ENCODE measurements around the gene GPR31.
"Not testable (repeated sequence)": the region's sequence is repeated elsewhere in the genome, so short reads cannot be mapped to it uniquely, and the experiment has no call there.

Gene GPR31, protein sequence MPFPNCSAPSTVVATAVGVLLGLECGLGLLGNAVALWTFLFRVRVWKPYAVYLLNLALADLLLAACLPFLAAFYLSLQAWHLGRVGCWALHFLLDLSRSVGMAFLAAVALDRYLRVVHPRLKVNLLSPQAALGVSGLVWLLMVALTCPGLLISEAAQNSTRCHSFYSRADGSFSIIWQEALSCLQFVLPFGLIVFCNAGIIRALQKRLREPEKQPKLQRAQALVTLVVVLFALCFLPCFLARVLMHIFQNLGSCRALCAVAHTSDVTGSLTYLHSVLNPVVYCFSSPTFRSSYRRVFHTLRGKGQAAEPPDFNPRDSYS

DNA sequence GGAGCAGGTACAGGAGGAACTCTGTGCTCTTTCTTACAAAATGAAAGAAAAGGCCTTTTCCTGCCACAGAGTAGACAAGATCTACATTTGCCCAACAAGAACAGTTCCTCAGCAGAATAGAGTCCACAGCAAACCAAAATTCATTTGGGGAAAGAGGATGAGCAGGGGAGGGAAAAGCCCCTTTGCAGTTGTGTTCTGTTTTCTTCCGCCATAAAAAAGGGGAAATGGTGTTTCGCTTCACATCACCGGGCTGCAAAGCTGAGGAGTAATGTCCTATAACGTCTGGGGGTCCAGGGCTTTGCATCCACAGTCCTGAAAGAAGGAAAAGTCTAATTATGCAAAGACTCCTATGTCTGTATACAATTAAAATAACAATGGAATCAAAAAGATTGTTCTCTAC, at the start of gene GPR31:
Gene GPR31, minus strand, starts transcription at position 118 of the 400 bp plus-strand sequence. CDS start 149 bp downstream, outside the sequence.
- Histone ChIP-seq H3K27me3 (ENCODE audit: control insufficient read depth in 2 of 2, insufficient read depth in 2 of 2, low read length in 2 of 2) (no peaks in the 10 kb centered on the region), H3K9ac (ENCODE audit: low read depth in 1 of 2, low read length in 2 of 2) (no peak within 1 kb of the TSS), H3K4me3 (ENCODE audit: low read length in 2 of 2) (no peak within 1 kb of the TSS), H3K27ac (ENCODE audit: low read depth in 2 of 2, low read length in 2 of 2) (no peak within 1 kb of the TSS), H3K36me3 (ENCODE audit: control insufficient read depth in 2 of 2, insufficient read depth in 2 of 2, low read length in 2 of 2) (no peaks in the 10 kb centered on the region), H3K9me3 (ENCODE audit: control insufficient read depth in 2 of 2, low read length in 2 of 2) (no peaks in the 10 kb centered on the region), H3K4me1 (ENCODE audit: control insufficient read depth in 2 of 2, insufficient read depth in 2 of 2, low read length in 2 of 2) (no peaks in the 10 kb centered on the region)

DNA sequence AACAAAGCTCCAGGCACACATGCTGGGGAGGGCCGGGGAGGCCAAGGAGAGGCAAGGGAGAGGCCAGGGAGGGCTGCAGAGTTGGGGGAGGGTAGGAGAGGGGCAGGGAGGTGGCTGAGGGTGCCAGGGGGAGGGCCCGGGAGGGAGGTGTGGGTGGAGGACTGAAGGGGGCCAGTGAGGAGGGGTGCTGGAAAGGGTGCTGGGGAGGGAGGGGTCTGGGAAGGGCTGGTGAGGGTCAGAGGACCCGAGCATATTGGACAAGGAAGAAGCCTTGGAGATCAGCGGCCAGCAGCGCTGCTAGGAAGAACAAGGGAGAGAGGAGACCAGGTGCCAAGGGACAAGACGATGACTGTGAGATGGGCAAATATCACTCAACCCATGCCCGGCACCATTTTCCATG, 49.7 kb upstream of the GPR31 start:
- Histone ChIP-seq H3K27me3 (ENCODE audit: control insufficient read depth in 2 of 2, insufficient read depth in 2 of 2, low read length in 2 of 2) (no peaks in the 10 kb centered on the region), H3K4me1 (ENCODE audit: control insufficient read depth in 2 of 2, insufficient read depth in 2 of 2, low read length in 2 of 2) (no peaks in the 10 kb centered on the region), H3K36me3 (ENCODE audit: control insufficient read depth in 2 of 2, insufficient read depth in 2 of 2, low read length in 2 of 2) (no peaks in the 10 kb centered on the region), H3K4me3 (ENCODE audit: low read length in 2 of 2) (no peak overlapping the region), H3K27ac (ENCODE audit: low read depth in 2 of 2, low read length in 2 of 2) (no peak overlapping the region), H3K9me3 (ENCODE audit: control insufficient read depth in 2 of 2, low read length in 2 of 2) (no peaks in the 10 kb centered on the region), H3K9ac (ENCODE audit: low read depth in 1 of 2, low read length in 2 of 2) (no peak overlapping the region)

DNA sequence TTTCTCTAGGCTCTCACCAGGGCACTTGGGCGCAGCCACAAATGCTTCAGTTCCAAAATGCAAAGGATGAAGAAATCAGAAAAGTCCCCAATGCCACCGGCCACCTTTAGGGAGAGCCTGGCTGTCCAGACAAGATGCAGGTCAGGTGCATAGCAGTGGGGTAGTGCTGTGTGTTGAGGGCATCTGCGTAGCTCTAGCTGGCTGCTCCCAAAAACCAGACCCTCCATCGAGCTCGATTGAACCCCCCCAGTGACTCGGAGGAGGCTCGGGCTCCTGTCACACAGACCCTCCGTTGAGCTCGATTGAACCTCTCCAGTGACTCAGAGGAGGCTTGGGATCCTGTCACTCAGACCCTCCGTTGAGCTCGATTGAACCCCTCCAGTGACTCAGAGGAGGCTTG, 47.5 kb upstream of the GPR31 start:
- H3K27me3 ChIP-seq (ENCODE audit: control insufficient read depth in 2 of 2, insufficient read depth in 2 of 2, low read length in 2 of 2); H3K4me3 ChIP-seq (ENCODE audit: low read length in 2 of 2); H3K4me1 ChIP-seq (ENCODE audit: control insufficient read depth in 2 of 2, insufficient read depth in 2 of 2, low read length in 2 of 2); H3K9me3 ChIP-seq (ENCODE audit: control insufficient read depth in 2 of 2, low read length in 2 of 2); H3K9ac ChIP-seq (ENCODE audit: low read depth in 1 of 2, low read length in 2 of 2); H3K27ac ChIP-seq (ENCODE audit: low read depth in 2 of 2, low read length in 2 of 2); H3K36me3 ChIP-seq (ENCODE audit: control insufficient read depth in 2 of 2, insufficient read depth in 2 of 2, low read length in 2 of 2): not testable (repeated sequence)

DNA sequence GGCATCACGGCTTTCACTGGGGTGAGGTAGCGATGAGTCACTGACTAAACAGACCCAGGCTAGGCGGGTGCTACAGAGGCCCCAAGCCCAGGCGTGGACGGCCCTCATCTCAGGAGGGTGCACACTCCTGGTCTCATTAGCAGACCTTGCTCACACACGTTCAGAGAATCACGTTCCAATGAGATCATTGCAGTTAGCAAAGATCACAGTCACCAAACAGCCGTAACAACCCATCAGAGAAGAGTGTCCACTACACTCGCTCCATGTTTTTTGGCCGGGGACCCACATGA, 46.2 kb upstream of the GPR31 start:
- not testable (repeated sequence) for H3K36me3 ChIP-seq (ENCODE audit: control insufficient read depth in 2 of 2, insufficient read depth in 2 of 2, low read length in 2 of 2); H3K27me3 ChIP-seq (ENCODE audit: control insufficient read depth in 2 of 2, insufficient read depth in 2 of 2, low read length in 2 of 2); H3K4me3 ChIP-seq (ENCODE audit: low read length in 2 of 2); H3K27ac ChIP-seq (ENCODE audit: low read depth in 2 of 2, low read length in 2 of 2); H3K9me3 ChIP-seq (ENCODE audit: control insufficient read depth in 2 of 2, low read length in 2 of 2); H3K4me1 ChIP-seq (ENCODE audit: control insufficient read depth in 2 of 2, insufficient read depth in 2 of 2, low read length in 2 of 2); H3K9ac ChIP-seq (ENCODE audit: low read depth in 1 of 2, low read length in 2 of 2)

DNA sequence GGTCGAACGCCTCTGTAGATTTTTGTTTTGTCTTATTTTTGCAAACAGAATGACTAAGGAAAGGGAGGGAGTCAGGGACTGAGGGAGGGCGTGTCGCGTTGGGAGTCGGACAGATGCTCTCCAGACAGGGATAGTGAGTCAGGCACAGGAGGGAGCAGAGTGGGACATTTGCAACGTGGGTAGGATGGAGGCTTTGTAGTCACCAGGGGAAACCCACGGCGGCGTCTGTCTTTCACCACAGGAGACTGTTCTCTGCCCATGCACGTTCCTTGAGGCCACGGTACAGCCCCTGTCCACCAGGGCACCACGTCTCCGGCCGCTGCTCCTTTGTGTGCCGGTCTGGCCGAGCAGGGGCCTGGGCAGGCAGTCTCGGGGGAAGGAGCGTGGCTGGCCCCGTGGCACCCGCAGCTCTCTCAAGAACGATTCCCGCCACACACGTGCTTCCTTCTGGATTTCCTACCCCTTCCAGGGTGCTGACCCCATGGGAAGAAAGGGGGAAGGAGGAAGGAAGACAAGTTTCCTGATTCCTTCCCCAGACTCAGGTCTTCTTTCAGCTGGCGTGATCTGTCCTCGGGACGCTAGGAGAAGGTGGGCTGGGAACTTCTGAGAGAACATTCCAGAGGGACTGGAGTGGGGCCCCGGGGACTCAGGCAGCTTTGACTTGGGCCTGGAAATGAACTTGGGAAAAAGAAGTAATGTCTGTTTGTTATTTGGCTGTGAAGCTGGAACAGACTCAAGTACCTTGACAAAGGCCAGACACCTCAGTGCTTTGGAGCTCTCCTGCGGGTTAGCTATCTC, 45.7 kb upstream of the GPR31 start:
- H3K27ac ChIP-seq (ENCODE audit: low read depth in 2 of 2, low read length in 2 of 2); H3K9ac ChIP-seq (ENCODE audit: low read depth in 1 of 2, low read length in 2 of 2); H3K36me3 ChIP-seq (ENCODE audit: control insufficient read depth in 2 of 2, insufficient read depth in 2 of 2, low read length in 2 of 2); H3K4me1 ChIP-seq (ENCODE audit: control insufficient read depth in 2 of 2, insufficient read depth in 2 of 2, low read length in 2 of 2); H3K9me3 ChIP-seq (ENCODE audit: control insufficient read depth in 2 of 2, low read length in 2 of 2); H3K4me3 ChIP-seq (ENCODE audit: low read length in 2 of 2); H3K27me3 ChIP-seq (ENCODE audit: control insufficient read depth in 2 of 2, insufficient read depth in 2 of 2, low read length in 2 of 2): not testable (repeated sequence)

DNA sequence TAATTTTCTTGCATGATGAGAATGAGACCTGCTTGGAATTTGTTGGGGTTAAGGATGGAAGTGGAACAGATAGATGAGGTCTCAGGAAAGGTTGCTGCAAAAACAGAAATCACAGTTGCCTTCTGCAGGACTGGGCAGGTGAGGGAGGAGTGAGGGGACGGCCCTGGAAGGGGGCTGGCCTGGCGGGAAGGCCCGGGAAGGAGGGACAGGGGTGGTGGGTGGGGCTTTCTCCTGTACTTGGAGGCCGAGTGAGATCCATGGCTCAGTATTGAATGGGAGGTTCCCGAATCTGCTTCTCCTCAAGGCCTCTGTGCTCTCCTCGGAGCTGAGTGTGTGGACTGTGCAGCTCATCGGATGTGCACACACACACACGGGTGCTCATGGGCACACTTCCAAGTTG, 44.8 kb upstream of the GPR31 start:
- H3K27me3 ChIP-seq (ENCODE audit: control insufficient read depth in 2 of 2, insufficient read depth in 2 of 2, low read length in 2 of 2); H3K4me3 ChIP-seq (ENCODE audit: low read length in 2 of 2); H3K36me3 ChIP-seq (ENCODE audit: control insufficient read depth in 2 of 2, insufficient read depth in 2 of 2, low read length in 2 of 2); H3K27ac ChIP-seq (ENCODE audit: low read depth in 2 of 2, low read length in 2 of 2); H3K4me1 ChIP-seq (ENCODE audit: control insufficient read depth in 2 of 2, insufficient read depth in 2 of 2, low read length in 2 of 2); H3K9ac ChIP-seq (ENCODE audit: low read depth in 1 of 2, low read length in 2 of 2); H3K9me3 ChIP-seq (ENCODE audit: control insufficient read depth in 2 of 2, low read length in 2 of 2): not testable (repeated sequence)

DNA sequence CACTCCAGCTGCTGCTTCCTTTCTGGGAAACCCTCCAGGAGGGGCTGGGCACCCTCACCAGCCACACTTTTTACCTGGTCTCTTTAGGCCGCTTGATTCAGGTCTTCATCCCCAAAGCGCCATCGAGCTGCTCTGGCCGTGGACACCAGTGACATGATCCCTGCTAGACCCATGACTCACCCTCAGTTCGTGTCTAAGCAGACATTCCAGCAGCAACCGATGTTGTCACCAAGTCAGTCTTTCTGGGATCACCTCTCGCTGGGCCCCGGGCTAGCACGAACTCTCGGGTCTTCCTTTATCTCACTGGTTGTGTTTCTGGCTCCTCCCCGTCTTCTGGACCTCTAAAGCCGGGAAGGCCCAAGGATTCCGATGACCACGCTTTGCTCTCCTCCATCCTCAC, 43.0 kb upstream of the GPR31 start:
- Histone ChIP-seq H3K27ac (ENCODE audit: low read depth in 2 of 2, low read length in 2 of 2) (no peak overlapping the region), H3K27me3 (ENCODE audit: control insufficient read depth in 2 of 2, insufficient read depth in 2 of 2, low read length in 2 of 2) (peaks cover 0 to 9% of the 10 kb centered on the region in 2 donors), H3K9ac (ENCODE audit: low read depth in 1 of 2, low read length in 2 of 2) (no peak overlapping the region), H3K4me3 (ENCODE audit: low read length in 2 of 2) (no peak overlapping the region), H3K9me3 (ENCODE audit: control insufficient read depth in 2 of 2, low read length in 2 of 2) (no peaks in the 10 kb centered on the region), H3K4me1 (ENCODE audit: control insufficient read depth in 2 of 2, insufficient read depth in 2 of 2, low read length in 2 of 2) (no peaks in the 10 kb centered on the region), H3K36me3 (ENCODE audit: control insufficient read depth in 2 of 2, insufficient read depth in 2 of 2, low read length in 2 of 2) (no peaks in the 10 kb centered on the region)

DNA sequence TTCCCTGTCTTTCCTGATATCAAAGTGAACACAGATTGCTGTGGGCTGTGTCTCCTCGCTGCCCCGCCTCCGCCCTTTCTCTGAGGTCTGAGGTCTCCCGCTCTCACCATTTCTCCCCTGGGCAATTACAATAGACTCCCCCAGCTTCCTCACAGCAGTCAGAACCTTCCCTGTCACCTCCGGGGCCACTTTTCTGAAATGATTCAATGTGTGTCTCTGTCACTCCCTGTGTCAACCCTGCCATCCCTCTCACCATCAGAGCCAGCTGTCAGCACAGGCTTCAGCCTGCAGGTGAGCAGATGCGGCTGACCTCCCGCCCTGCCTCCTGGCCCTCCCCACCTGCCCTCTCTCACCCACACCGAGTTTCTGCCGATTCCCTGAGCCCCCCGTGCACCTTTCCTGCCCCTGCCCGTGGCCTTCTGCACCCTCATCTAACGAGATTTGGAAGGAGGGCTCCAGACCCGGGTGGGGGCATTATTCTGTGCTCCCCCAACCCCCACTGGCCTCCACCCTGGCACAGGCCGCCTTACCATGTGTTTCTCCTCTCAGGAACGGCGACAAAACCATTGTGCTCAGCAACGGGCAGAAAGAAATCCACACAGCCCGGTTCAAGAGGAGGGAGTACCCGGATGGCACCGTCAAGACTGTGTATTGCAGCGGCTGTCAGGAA, 38.3 kb upstream of the GPR31 start:
- not testable (repeated sequence) for H3K27me3 ChIP-seq (ENCODE audit: control insufficient read depth in 2 of 2, insufficient read depth in 2 of 2, low read length in 2 of 2); H3K9ac ChIP-seq (ENCODE audit: low read depth in 1 of 2, low read length in 2 of 2); H3K9me3 ChIP-seq (ENCODE audit: control insufficient read depth in 2 of 2, low read length in 2 of 2); H3K27ac ChIP-seq (ENCODE audit: low read depth in 2 of 2, low read length in 2 of 2); H3K4me1 ChIP-seq (ENCODE audit: control insufficient read depth in 2 of 2, insufficient read depth in 2 of 2, low read length in 2 of 2); H3K36me3 ChIP-seq (ENCODE audit: control insufficient read depth in 2 of 2, insufficient read depth in 2 of 2, low read length in 2 of 2); H3K4me3 ChIP-seq (ENCODE audit: low read length in 2 of 2)

DNA sequence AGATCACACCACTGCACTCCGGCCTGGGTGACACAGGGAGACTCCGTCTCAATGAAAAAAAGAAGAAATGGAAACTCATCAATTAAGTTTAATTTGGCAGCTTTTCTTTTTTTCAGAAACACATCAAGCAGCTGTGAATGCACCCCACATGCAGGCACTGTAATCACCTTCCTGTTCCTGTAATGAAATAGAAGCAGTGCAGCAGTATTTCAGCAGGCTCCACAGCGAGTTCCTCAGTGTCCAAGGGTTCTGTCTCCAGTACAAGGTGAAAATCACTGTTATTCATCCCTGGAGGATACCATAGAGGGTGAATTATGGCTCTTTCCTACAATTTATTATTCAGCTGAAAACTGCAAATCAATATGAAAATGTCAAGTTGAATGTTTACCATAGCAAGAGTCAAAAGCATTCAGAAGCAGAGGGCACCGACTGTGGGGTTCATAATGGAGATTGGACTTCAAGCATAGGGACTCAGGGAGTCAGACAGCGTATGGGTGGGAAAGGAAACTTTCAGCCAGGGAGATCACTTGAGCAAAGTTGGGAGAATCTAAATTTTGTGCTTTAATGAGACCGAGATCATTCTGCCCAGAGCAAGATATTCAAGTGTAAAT, 35.8 kb upstream of the GPR31 start:
- H3K9ac ChIP-seq (ENCODE audit: low read depth in 1 of 2, low read length in 2 of 2); H3K4me1 ChIP-seq (ENCODE audit: control insufficient read depth in 2 of 2, insufficient read depth in 2 of 2, low read length in 2 of 2); H3K36me3 ChIP-seq (ENCODE audit: control insufficient read depth in 2 of 2, insufficient read depth in 2 of 2, low read length in 2 of 2); H3K27ac ChIP-seq (ENCODE audit: low read depth in 2 of 2, low read length in 2 of 2); H3K4me3 ChIP-seq (ENCODE audit: low read length in 2 of 2); H3K27me3 ChIP-seq (ENCODE audit: control insufficient read depth in 2 of 2, insufficient read depth in 2 of 2, low read length in 2 of 2); H3K9me3 ChIP-seq (ENCODE audit: control insufficient read depth in 2 of 2, low read length in 2 of 2): not testable (repeated sequence)

DNA sequence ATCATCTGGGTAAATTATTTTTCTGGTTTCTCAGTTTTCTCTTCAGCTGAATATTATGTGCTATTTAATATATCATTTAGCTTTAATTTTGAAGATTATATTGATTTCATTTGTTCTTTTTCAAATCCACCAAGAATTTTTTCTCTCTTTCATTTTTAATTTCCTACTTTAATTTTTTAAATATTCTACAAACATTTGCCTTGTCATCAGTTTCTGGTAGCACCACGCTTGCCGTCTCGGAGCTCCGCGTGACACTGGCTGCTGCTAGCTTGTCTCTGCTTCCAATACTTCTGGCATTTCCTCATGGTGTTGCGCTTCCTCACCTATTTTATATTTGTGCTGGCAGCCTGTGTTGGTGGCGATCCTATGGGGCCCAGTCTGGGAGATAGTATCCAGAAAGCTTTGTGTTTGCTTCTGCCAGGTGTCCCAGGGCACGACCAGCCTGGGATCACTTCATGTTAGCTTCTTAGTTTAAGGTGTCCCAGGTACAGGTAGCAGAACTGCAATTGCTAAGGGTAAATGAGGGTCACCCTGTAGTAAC, 33.3 kb upstream of the GPR31 start:
- H3K9me3 ChIP-seq (ENCODE audit: control insufficient read depth in 2 of 2, low read length in 2 of 2); H3K4me3 ChIP-seq (ENCODE audit: low read length in 2 of 2); H3K36me3 ChIP-seq (ENCODE audit: control insufficient read depth in 2 of 2, insufficient read depth in 2 of 2, low read length in 2 of 2); H3K4me1 ChIP-seq (ENCODE audit: control insufficient read depth in 2 of 2, insufficient read depth in 2 of 2, low read length in 2 of 2); H3K27me3 ChIP-seq (ENCODE audit: control insufficient read depth in 2 of 2, insufficient read depth in 2 of 2, low read length in 2 of 2); H3K27ac ChIP-seq (ENCODE audit: low read depth in 2 of 2, low read length in 2 of 2); H3K9ac ChIP-seq (ENCODE audit: low read depth in 1 of 2, low read length in 2 of 2): not testable (repeated sequence)
